Measurements from ENCODE around the gene SUPV3L1.

The SUPV3L1 gene

DNA sequence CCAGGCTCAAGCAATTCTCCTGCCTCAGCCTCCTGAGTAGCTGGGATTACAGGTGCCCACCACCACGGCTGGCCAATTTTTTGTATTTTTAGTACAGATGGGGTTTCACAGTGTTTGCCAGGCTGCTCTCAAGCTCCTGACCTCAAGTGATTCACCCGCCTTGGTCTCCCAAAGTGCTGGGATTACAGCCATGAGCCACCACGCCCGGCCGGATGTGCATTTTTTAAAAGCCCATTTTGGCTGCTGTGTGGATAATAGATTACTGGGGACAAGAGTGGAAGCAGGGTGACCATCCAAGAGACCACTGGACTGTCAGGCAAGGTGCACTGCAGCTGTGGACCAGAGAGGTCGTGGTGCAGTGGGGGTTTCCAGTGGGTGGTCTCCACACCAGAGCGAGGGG is 61.5 kb downstream of the SUPV3L1 start:
- in situ Hi-C loops (cut with MboI; ENCODE audit: low sequenced_read_pairs, unreplicated experiment), result no loop called here
- no peak for TF ChIP-seq CTCF (IDR thresholded peaks at IDR 0.05; ENCODE audit: borderline replicate concordance, control extremely low read depth, extremely low read depth, insufficient read depth, missing control alignments)
- DNase-seq (ENCODE audit: low spot score), result no peak

- no peak for DNase-seq (ENCODE audit: low spot score)
- no peak for TF ChIP-seq CTCF (IDR thresholded peaks at IDR 0.05; ENCODE audit: borderline replicate concordance, control extremely low read depth, extremely low read depth, insufficient read depth, missing control alignments)
- in situ Hi-C loops (cut with MboI; ENCODE audit: low sequenced_read_pairs, unreplicated experiment), result no loop called here
Observed at GRCh38 chr10:69242040-69242851, 62.2 kb downstream of the SUPV3L1 start.

- DNase-seq (ENCODE audit: low spot score), result no peak
- in situ Hi-C loops (cut with MboI; ENCODE audit: low sequenced_read_pairs, unreplicated experiment), result no loop called here
- TF ChIP-seq CTCF (IDR thresholded peaks at IDR 0.05; ENCODE audit: borderline replicate concordance, control extremely low read depth, extremely low read depth, insufficient read depth, missing control alignments), result no peak
Observed at GRCh38 chr10:69242852-69243212, 62.8 kb downstream of the SUPV3L1 start.

- DNase-seq (ENCODE audit: low spot score), result no peak
- no peak for TF ChIP-seq CTCF (IDR thresholded peaks at IDR 0.05; ENCODE audit: borderline replicate concordance, control extremely low read depth, extremely low read depth, insufficient read depth, missing control alignments)
- in situ Hi-C loops (cut with MboI; ENCODE audit: low sequenced_read_pairs, unreplicated experiment), result no loop called here
Observed at GRCh38 chr10:69243817-69244216, 63.8 kb downstream of the SUPV3L1 start.

GRCh38 chr10:69246036-69246435 is 66.0 kb downstream of the SUPV3L1 start:
- DNase-seq (ENCODE audit: low spot score), result no peak
- TF ChIP-seq CTCF (IDR thresholded peaks at IDR 0.05; ENCODE audit: borderline replicate concordance, control extremely low read depth, extremely low read depth, insufficient read depth, missing control alignments), result no peak
- in situ Hi-C loops (cut with MboI; ENCODE audit: low sequenced_read_pairs, unreplicated experiment), result no loop called here

- no peak for TF ChIP-seq CTCF (IDR thresholded peaks at IDR 0.05; ENCODE audit: borderline replicate concordance, control extremely low read depth, extremely low read depth, insufficient read depth, missing control alignments)
- in situ Hi-C loops (cut with MboI; ENCODE audit: low sequenced_read_pairs, unreplicated experiment), result no loop called here
- DNase-seq (ENCODE audit: low spot score), result no peak
Observed at GRCh38 chr10:69246581-69247312, 66.7 kb downstream of the SUPV3L1 start.

All from GM13976 (cell line).